ENCODE results near the gene MYH11.

MYH11 gene

GRCh38 chr16:15682105-15682570 is 174.7 kb downstream of the MYH11 start:
- no CpG with 5 or more reads among the region's 7 CpGs for WGBS, 2 donors (ENCODE audit: extremely low coverage in 2 of 2, insufficient read length in 2 of 2, insufficient replicate concordance in 1 of 2)

GRCh38 chr16:15677447-15677846 is 179.4 kb downstream of the MYH11 start:
- Histone ChIP-seq H2AK5ac (ENCODE audit: low read depth, low read length) (no peak overlapping the region), H3K9me3 (replicated peaks in 1 of 2; ENCODE audit: control insufficient read depth in 2 of 2, insufficient read depth in 1 of 2, low read depth in 1 of 2, low read length in 2 of 2) (no peaks in the 10 kb centered on the region), H3K4ac (ENCODE audit: low read length) (no peak overlapping the region), H2BK120ac (ENCODE audit: low read depth, low read length) (no peak overlapping the region), H2AFZ (ENCODE audit: low read length) (no peak overlapping the region), H3K14ac (ENCODE audit: low read length) (no peak overlapping the region), H3K23ac (ENCODE audit: low read depth, low read length, poor library complexity) (no peak overlapping the region), H3K79me1 (ENCODE audit: low read depth, low read length) (peaks cover 1% of the 10 kb centered on the region), H3K18ac (ENCODE audit: low read length) (no peak overlapping the region), H4K8ac (ENCODE audit: low read depth, low read length) (no peak overlapping the region), H3K9ac (ENCODE audit: low read depth, low read length, poor library complexity) (no peak overlapping the region), H2BK12ac (ENCODE audit: low read length) (no peak overlapping the region), H4K91ac (ENCODE audit: low read depth, low read length, poor library complexity) (no peak overlapping the region), H3K27ac (replicated peaks; ENCODE audit: low read length) (no peak overlapping the region), H3K36me3 (replicated peaks in 1 of 2; ENCODE audit: control insufficient read depth in 2 of 2, insufficient read depth in 2 of 2, low read length in 2 of 2) (peaks cover 7 to 71% of the 10 kb centered on the region in 2 donors), H3K27me3 (ENCODE audit: control insufficient read depth in 3 of 3, insufficient read depth in 3 of 3, low read depth in 1 of 3, low read length in 3 of 3) (no peaks in the 10 kb centered on the region), H3K4me2 (ENCODE audit: insufficient read depth, low read length, poor library complexity, severe bottlenecking) (no peak overlapping the region), H3K4me3 (ENCODE audit: low read length in 2 of 2) (no peak overlapping the region), H2BK5ac (ENCODE audit: low read length) (no peak overlapping the region), H3K4me1 (ENCODE audit: control insufficient read depth in 2 of 2, insufficient read depth in 1 of 2, low read depth in 1 of 2, low read length in 2 of 2) (peaks cover 0 to under 1% of the 10 kb centered on the region in 2 donors), H2BK15ac (ENCODE audit: low read length) (no peak overlapping the region)
- no peak for DNase-seq (ENCODE audit: low spot score)
- no CpG with 5 or more reads among the region's 5 CpGs for WGBS, 2 donors (ENCODE audit: extremely low coverage in 2 of 2, insufficient read length in 2 of 2, insufficient replicate concordance in 1 of 2)

More at GRCh38 chr16:15682105-15682570, 174.7 kb downstream of the MYH11 start:
- Histone ChIP-seq H4K8ac (ENCODE audit: low read depth, low read length) (no peak overlapping the region), H3K4ac (ENCODE audit: low read length) (no peak overlapping the region), H3K27me3 (ENCODE audit: control insufficient read depth in 3 of 3, insufficient read depth in 3 of 3, low read depth in 1 of 3, low read length in 3 of 3) (no peaks in the 10 kb centered on the region), H3K23ac (ENCODE audit: low read depth, low read length, poor library complexity) (no peak overlapping the region), H3K14ac (ENCODE audit: low read length) (no peak overlapping the region), H2BK120ac (ENCODE audit: low read depth, low read length) (no peak overlapping the region), H3K9me3 (replicated peaks in 1 of 2; ENCODE audit: control insufficient read depth in 2 of 2, insufficient read depth in 1 of 2, low read depth in 1 of 2, low read length in 2 of 2) (no peaks in the 10 kb centered on the region), H2BK12ac (ENCODE audit: low read length) (no peak overlapping the region), H2AFZ (ENCODE audit: low read length) (peak overlapping the region; percentile 56), H3K18ac (ENCODE audit: low read length) (no peak overlapping the region), H3K36me3 (replicated peaks in 1 of 2; ENCODE audit: control insufficient read depth in 2 of 2, insufficient read depth in 2 of 2, low read length in 2 of 2) (peaks cover 14 to 93% of the 10 kb centered on the region in 2 donors), H3K27ac (replicated peaks; ENCODE audit: low read length) (no peak overlapping the region), H3K4me3 (ENCODE audit: low read length in 2 of 2) (no peak overlapping the region), H3K79me1 (ENCODE audit: low read depth, low read length) (no peaks in the 10 kb centered on the region), H4K91ac (ENCODE audit: low read depth, low read length, poor library complexity) (no peak overlapping the region), H3K4me1 (ENCODE audit: control insufficient read depth in 2 of 2, insufficient read depth in 1 of 2, low read depth in 1 of 2, low read length in 2 of 2) (no peaks in the 10 kb centered on the region), H2BK15ac (ENCODE audit: low read length) (no peak overlapping the region), H3K4me2 (ENCODE audit: insufficient read depth, low read length, poor library complexity, severe bottlenecking) (no peak overlapping the region), H2BK5ac (ENCODE audit: low read length) (no peak overlapping the region), H2AK5ac (ENCODE audit: low read depth, low read length) (no peak overlapping the region), H3K9ac (ENCODE audit: low read depth, low read length, poor library complexity) (no peak overlapping the region)
- DNase-seq (ENCODE audit: low spot score): peak; percentile 11

- H2AFZ ChIP-seq (ENCODE audit: low read length): no peak overlapping the region
- no peak overlapping the region for H2BK120ac ChIP-seq (ENCODE audit: low read depth, low read length)
Observed at GRCh38 chr16:15676506-15676905, 180.3 kb downstream of the MYH11 start.

GRCh38 chr16:15674571-15674970 is 182.3 kb downstream of the MYH11 start:
- no peak overlapping the region for H3K4me2 ChIP-seq (ENCODE audit: insufficient read depth, low read length, poor library complexity, severe bottlenecking)
- no peak overlapping the region for H3K18ac ChIP-seq (ENCODE audit: low read length)
- peaks cover 0 to 2% of the 10 kb centered on the region in 2 donors for H3K4me1 ChIP-seq (ENCODE audit: control insufficient read depth in 2 of 2, insufficient read depth in 1 of 2, low read depth in 1 of 2, low read length in 2 of 2)
- H2BK15ac ChIP-seq (ENCODE audit: low read length): no peak overlapping the region
- DNase-seq (ENCODE audit: low spot score): no peak
- no peak overlapping the region for H3K23ac ChIP-seq (ENCODE audit: low read depth, low read length, poor library complexity)
- no peak overlapping the region for H4K8ac ChIP-seq (ENCODE audit: low read depth, low read length)
- WGBS, 2 donors (ENCODE audit: extremely low coverage in 2 of 2, insufficient read length in 2 of 2, insufficient replicate concordance in 1 of 2): no CpG with 5 or more reads among the region's 7 CpGs
- no peak overlapping the region for H2AFZ ChIP-seq (ENCODE audit: low read length)
- H2BK12ac ChIP-seq (ENCODE audit: low read length): no peak overlapping the region
- no peaks in the 10 kb centered on the region for H3K27me3 ChIP-seq (ENCODE audit: control insufficient read depth in 3 of 3, insufficient read depth in 3 of 3, low read depth in 1 of 3, low read length in 3 of 3)
- H3K79me1 ChIP-seq (ENCODE audit: low read depth, low read length): peaks cover 3% of the 10 kb centered on the region
- no peak overlapping the region for H3K4me3 ChIP-seq (ENCODE audit: low read length in 2 of 2)
- H3K36me3 ChIP-seq (replicated peaks in 1 of 2; ENCODE audit: control insufficient read depth in 2 of 2, insufficient read depth in 2 of 2, low read length in 2 of 2): peaks cover 13 to 66% of the 10 kb centered on the region in 2 donors
- H4K91ac ChIP-seq (ENCODE audit: low read depth, low read length, poor library complexity): no peak overlapping the region
- H3K27ac ChIP-seq (replicated peaks; ENCODE audit: low read length): no peak overlapping the region
- H2BK120ac ChIP-seq (ENCODE audit: low read depth, low read length): no peak overlapping the region
- H3K9ac ChIP-seq (ENCODE audit: low read depth, low read length, poor library complexity): no peak overlapping the region
- H3K4ac ChIP-seq (ENCODE audit: low read length): no peak overlapping the region
- H3K9me3 ChIP-seq (replicated peaks in 1 of 2; ENCODE audit: control insufficient read depth in 2 of 2, insufficient read depth in 1 of 2, low read depth in 1 of 2, low read length in 2 of 2): no peaks in the 10 kb centered on the region
- no peak overlapping the region for H2BK5ac ChIP-seq (ENCODE audit: low read length)
- H2AK5ac ChIP-seq (ENCODE audit: low read depth, low read length): no peak overlapping the region
- H3K14ac ChIP-seq (ENCODE audit: low read length): no peak overlapping the region

More at GRCh38 chr16:15676506-15676905, 180.3 kb downstream of the MYH11 start:
- H4K8ac ChIP-seq (ENCODE audit: low read depth, low read length): no peak overlapping the region
- H3K18ac ChIP-seq (ENCODE audit: low read length): no peak overlapping the region
- no CpG with 5 or more reads among the region's 10 CpGs for WGBS, 2 donors (ENCODE audit: extremely low coverage in 2 of 2, insufficient read length in 2 of 2, insufficient replicate concordance in 1 of 2)
- no peak overlapping the region for H3K14ac ChIP-seq (ENCODE audit: low read length)
- H3K4me3 ChIP-seq (ENCODE audit: low read length in 2 of 2): no peak overlapping the region
- H3K79me1 ChIP-seq (ENCODE audit: low read depth, low read length): peaks cover 1% of the 10 kb centered on the region
- peaks cover 0 to 2% of the 10 kb centered on the region in 2 donors for H3K4me1 ChIP-seq (ENCODE audit: control insufficient read depth in 2 of 2, insufficient read depth in 1 of 2, low read depth in 1 of 2, low read length in 2 of 2)
- H4K91ac ChIP-seq (ENCODE audit: low read depth, low read length, poor library complexity): no peak overlapping the region
- H3K4me2 ChIP-seq (ENCODE audit: insufficient read depth, low read length, poor library complexity, severe bottlenecking): no peak overlapping the region
- H3K27ac ChIP-seq (replicated peaks; ENCODE audit: low read length): no peak overlapping the region
- no peaks in the 10 kb centered on the region for H3K27me3 ChIP-seq (ENCODE audit: control insufficient read depth in 3 of 3, insufficient read depth in 3 of 3, low read depth in 1 of 3, low read length in 3 of 3)
- no peak overlapping the region for H2AK5ac ChIP-seq (ENCODE audit: low read depth, low read length)
- no peak overlapping the region for H2BK5ac ChIP-seq (ENCODE audit: low read length)
- H3K9ac ChIP-seq (ENCODE audit: low read depth, low read length, poor library complexity): no peak overlapping the region
- H2BK12ac ChIP-seq (ENCODE audit: low read length): no peak overlapping the region
- no peak overlapping the region for H3K23ac ChIP-seq (ENCODE audit: low read depth, low read length, poor library complexity)
- peaks cover 7 to 67% of the 10 kb centered on the region in 2 donors for H3K36me3 ChIP-seq (replicated peaks in 1 of 2; ENCODE audit: control insufficient read depth in 2 of 2, insufficient read depth in 2 of 2, low read length in 2 of 2)
- no peak overlapping the region for H2BK15ac ChIP-seq (ENCODE audit: low read length)
- DNase-seq (ENCODE audit: low spot score): no peak
- H3K9me3 ChIP-seq (replicated peaks in 1 of 2; ENCODE audit: control insufficient read depth in 2 of 2, insufficient read depth in 1 of 2, low read depth in 1 of 2, low read length in 2 of 2): no peaks in the 10 kb centered on the region
- H3K4ac ChIP-seq (ENCODE audit: low read length): no peak overlapping the region
